Measurements from ENCODE around the gene BRD7.

DNA sequence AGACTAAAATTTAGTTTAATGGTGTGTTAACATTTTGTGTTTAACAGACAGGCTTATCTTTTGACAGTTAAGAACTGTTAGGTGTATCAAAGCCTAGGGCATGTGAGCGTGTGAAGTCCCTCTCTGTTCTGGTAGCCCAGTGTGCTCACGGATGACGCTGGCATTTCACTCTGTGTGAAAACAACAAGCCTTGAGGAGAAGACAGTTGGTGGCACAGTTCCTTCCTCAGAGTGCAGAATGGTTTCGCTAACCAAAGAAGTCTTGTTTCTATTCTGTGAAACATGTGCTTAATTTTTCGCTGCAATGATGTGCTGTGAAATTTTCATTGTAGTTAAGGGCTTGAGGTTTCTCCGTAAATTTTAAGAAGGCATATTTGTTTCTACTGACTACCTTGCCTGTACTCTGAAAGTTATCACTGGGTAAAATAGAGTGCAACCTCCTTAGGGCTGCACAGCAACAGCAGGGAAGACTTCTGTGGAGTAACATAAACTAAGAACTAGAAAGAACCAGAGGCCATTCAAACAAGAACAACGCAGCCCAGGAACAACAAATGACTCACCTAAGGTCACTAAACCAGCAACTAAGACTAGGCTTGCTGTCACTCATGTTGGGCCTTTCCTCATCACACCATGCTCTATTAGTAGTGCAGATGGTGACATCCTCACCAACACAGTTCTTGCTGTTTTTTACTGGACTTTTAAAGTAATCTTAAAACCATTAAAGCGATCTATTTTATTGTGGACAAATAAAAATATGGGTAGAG lies 33.4 kb downstream of the BRD7 start:
- TF ChIP-seq, protein P1, sequence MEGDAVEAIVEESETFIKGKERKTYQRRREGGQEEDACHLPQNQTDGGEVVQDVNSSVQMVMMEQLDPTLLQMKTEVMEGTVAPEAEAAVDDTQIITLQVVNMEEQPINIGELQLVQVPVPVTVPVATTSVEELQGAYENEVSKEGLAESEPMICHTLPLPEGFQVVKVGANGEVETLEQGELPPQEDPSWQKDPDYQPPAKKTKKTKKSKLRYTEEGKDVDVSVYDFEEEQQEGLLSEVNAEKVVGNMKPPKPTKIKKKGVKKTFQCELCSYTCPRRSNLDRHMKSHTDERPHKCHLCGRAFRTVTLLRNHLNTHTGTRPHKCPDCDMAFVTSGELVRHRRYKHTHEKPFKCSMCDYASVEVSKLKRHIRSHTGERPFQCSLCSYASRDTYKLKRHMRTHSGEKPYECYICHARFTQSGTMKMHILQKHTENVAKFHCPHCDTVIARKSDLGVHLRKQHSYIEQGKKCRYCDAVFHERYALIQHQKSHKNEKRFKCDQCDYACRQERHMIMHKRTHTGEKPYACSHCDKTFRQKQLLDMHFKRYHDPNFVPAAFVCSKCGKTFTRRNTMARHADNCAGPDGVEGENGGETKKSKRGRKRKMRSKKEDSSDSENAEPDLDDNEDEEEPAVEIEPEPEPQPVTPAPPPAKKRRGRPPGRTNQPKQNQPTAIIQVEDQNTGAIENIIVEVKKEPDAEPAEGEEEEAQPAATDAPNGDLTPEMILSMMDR (IDR thresholded peaks at IDR 0.05; ENCODE audit: poor library complexity), result no peak
- TF ChIP-seq EZH2phosphoT487 (IDR thresholded peaks at IDR 0.05; ENCODE audit: low read depth, severe bottlenecking, unreplicated experiment), result no peak
- no peak for TF ChIP-seq EZH2 (IDR thresholded peaks at IDR 0.05; ENCODE audit: borderline replicate concordance)
